SU-DHL-6 (cell line): ENCODE data around the gene ST6GALNAC6.

ENCODE experiments used
- H2AFZ ChIP-seq: fragments of 200-600 bp; sonication (generic); 2 replicates; pipeline ENCODE4 v1.6.1; 2014; ENCODE audit warnings: low read depth, mild to moderate bottlenecking, moderate library complexity, mixed read lengths, antibody characterized with exemption, low read length; ENCODE audit not compliant: severe bottlenecking
- H3F3A ChIP-seq: fragments of 200-600 bp; shearing (Covaris generic); 2 replicates; pipeline ENCODE4 v1.6.0; 2016; ENCODE audit warnings: antibody characterized with exemption, mild to moderate bottlenecking; ENCODE audit not compliant: insufficient read depth
- H3K27ac ChIP-seq: fragments of 200-600 bp; sonication (generic); 2 replicates; pipeline ENCODE4 v1.5.1; 2016; ENCODE audit warnings: low read depth, mild to moderate bottlenecking, low read length, moderate library complexity, mixed read lengths
- H3K27me3 ChIP-seq: fragments of 200-600 bp; sonication (generic), shearing (Covaris generic); 2 replicates; pipeline ENCODE4 v1.6.0; 2014; ENCODE audit warnings: mild to moderate bottlenecking, low read length
- H3K36me3 ChIP-seq: fragments of 200-600 bp; sonication (generic); 2 replicates; pipeline ENCODE4 v1.6.1; 2014; ENCODE audit warnings: mild to moderate bottlenecking, low read length, mixed read lengths
- H3K4me2 ChIP-seq: fragments of 300-600, 200-600 bp; shearing (Covaris generic), sonication (generic); 2 replicates; pipeline ENCODE4 v1.6.0; 2014; ENCODE audit warnings: low read length, low read depth, mild to moderate bottlenecking; ENCODE audit not compliant: poor library complexity, severe bottlenecking
- H3K4me3 ChIP-seq: fragments of 200-600 bp; sonication (generic); 2 replicates; pipeline ENCODE4 v1.5.1; 2014; ENCODE audit warnings: antibody characterized with exemption, low read length, mild to moderate bottlenecking, mixed read lengths; ENCODE audit not compliant: insufficient read depth, poor library complexity, severe bottlenecking
- H3K79me2 ChIP-seq: fragments of 200-600 bp; sonication (generic); 2 replicates; pipeline ENCODE4 v1.6.1; 2014; ENCODE audit warnings: mild to moderate bottlenecking, low read length, moderate library complexity; ENCODE audit not compliant: insufficient read depth
- H3K9ac ChIP-seq: fragments of 200-600 bp; sonication (generic); 2 replicates; pipeline ENCODE4 v1.7.0; 2014; ENCODE audit warnings: mild to moderate bottlenecking, low read length
- H3K9me2 ChIP-seq: fragments of 200-600 bp; sonication (generic); replicated peaks from 2 replicates; pipeline ENCODE4 v1.6.1; 2014; ENCODE audit warnings: low read length; ENCODE audit not compliant: insufficient read depth
- H3K9me3 ChIP-seq: fragments of 200-600 bp; sonication (generic); 2 replicates; pipeline ENCODE4 v1.6.1; 2014; ENCODE audit warnings: low read length, mixed read lengths; ENCODE audit not compliant: insufficient read depth
- H4K20me1 ChIP-seq: fragments of 200-600 bp; sonication (generic); 2 replicates; pipeline ENCODE4 v1.6.1; 2014; ENCODE audit warnings: low read depth, mild to moderate bottlenecking, antibody characterized with exemption, low read length, moderate library complexity, mixed read lengths
- EZH2phosphoT487 ChIP-seq: fragments of 200-600 bp; sonication (generic), shearing (Covaris generic); conservative IDR thresholded peaks from 2 replicates; pipeline ENCODE4 v1.6.1; 2018; ENCODE audit warnings: mild to moderate bottlenecking, antibody characterized with exemption, low read length, moderate library complexity, mixed read lengths
- TF ChIP-seq, protein P1 (sequence below): fragments of 200-600 bp; sonication (generic); IDR thresholded peaks from one replicate; pipeline ENCODE4 v1.5.1; 2017; ENCODE audit warnings: antibody characterized with exemption, mild to moderate bottlenecking, low read length, moderate library complexity; ENCODE audit not compliant: insufficient read depth, poor library complexity, severe bottlenecking

The ST6GALNAC6 gene

DNA sequence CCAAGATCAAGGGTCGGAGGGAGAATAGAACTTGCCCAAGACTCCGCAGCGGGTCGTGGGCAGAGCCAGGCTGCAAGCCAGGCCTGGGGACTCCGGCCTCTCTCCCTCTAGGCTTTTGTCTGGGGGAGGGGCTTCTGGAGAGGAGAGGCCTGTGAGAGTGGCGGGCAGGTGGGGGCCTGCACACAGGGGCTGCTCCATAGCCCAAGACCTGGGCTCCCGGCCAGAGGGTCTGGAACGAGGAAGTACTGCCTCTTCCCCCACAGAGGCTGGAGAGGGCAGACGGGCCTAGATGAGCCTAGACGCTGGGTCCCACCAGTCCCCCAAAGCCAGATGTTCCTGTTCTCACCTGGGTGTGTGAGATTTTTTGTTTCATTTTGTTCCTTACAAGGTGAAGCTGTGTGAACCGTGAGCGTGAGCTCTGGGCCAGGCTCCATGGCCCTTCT is 5.2 kb upstream of the ST6GALNAC6 start:
- H3K4me2 ChIP-seq, result no peak overlapping the region

GRCh38 chr9:127903557-127904475 is 4.4 kb upstream of the ST6GALNAC6 start:
- H3K4me3 ChIP-seq, result no peak overlapping the region
- H3K9ac ChIP-seq, result no peak overlapping the region
- no peaks in the 10 kb centered on the region for H3F3A ChIP-seq
- no peak overlapping the region for H3K4me2 ChIP-seq
- no peaks in the 10 kb centered on the region for H3K9me3 ChIP-seq
- H3K36me3 ChIP-seq, result no peaks in the 10 kb centered on the region
- no peaks in the 10 kb centered on the region for H4K20me1 ChIP-seq
- TF ChIP-seq, protein P1, sequence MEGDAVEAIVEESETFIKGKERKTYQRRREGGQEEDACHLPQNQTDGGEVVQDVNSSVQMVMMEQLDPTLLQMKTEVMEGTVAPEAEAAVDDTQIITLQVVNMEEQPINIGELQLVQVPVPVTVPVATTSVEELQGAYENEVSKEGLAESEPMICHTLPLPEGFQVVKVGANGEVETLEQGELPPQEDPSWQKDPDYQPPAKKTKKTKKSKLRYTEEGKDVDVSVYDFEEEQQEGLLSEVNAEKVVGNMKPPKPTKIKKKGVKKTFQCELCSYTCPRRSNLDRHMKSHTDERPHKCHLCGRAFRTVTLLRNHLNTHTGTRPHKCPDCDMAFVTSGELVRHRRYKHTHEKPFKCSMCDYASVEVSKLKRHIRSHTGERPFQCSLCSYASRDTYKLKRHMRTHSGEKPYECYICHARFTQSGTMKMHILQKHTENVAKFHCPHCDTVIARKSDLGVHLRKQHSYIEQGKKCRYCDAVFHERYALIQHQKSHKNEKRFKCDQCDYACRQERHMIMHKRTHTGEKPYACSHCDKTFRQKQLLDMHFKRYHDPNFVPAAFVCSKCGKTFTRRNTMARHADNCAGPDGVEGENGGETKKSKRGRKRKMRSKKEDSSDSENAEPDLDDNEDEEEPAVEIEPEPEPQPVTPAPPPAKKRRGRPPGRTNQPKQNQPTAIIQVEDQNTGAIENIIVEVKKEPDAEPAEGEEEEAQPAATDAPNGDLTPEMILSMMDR, result no peak
- no peak for TF ChIP-seq EZH2phosphoT487
- no peak overlapping the region for H3K27ac ChIP-seq
- no peaks in the 10 kb centered on the region for H3K79me2 ChIP-seq
- H2AFZ ChIP-seq, result no peak overlapping the region
- no peaks in the 10 kb centered on the region for H3K9me2 ChIP-seq
- H3K27me3 ChIP-seq, result no peaks in the 10 kb centered on the region

More for the DNA sequence above, 5.2 kb upstream of the ST6GALNAC6 start:
- Histone ChIP-seq H3K27ac (no peak overlapping the region), H3K9ac (no peak overlapping the region), H2AFZ (no peak overlapping the region), H3K36me3 (no peaks in the 10 kb centered on the region), H3K27me3 (no peaks in the 10 kb centered on the region), H3K79me2 (no peaks in the 10 kb centered on the region), H3K9me3 (no peaks in the 10 kb centered on the region), H3K4me3 (no peak overlapping the region), H4K20me1 (no peaks in the 10 kb centered on the region), H3F3A (no peaks in the 10 kb centered on the region), H3K9me2 (no peaks in the 10 kb centered on the region)
- TF ChIP-seq, protein P1, result no peak
- no peak for TF ChIP-seq EZH2phosphoT487

DNA sequence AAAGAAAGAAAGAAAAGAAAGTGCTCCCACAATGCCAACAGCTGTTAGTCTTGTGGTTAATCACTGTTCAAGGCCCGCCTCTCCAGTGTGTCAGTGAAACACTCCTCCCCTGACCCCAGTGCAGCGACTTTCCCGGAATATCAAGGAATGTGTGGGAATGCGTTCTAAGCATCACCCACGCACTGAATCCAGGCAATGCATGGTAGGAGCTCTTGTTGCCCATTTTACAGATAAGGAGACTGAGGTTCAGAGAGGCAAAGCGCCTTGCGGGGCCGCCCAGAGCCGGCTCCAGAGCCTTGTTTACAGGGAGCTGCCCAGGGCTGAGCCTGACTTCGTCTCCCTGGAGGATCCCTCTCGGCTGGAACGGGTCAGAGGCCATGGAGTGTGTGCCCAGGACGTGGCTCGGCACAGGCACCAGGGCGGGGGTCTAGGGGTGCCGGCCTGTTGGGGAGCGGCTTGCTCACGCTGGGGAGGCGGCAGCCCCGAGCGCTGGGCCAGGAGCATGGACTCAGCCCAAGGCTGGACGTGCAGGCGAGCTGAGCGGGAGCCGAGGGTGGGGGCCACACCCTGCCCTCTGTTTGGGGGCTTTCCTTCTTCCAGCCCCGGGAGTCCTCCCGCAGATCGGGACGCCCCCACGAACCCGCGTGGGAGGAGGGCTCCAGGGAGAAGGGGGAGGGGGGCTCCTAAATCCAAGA is 823 bp downstream of the ST6GALNAC6 start:
- no peaks in the 10 kb centered on the region for H3K36me3 ChIP-seq
- H3K4me2 ChIP-seq, result peak overlapping the region; percentile 80
- H3K27me3 ChIP-seq, result no peaks in the 10 kb centered on the region
- TF ChIP-seq, protein P1, result no peak
- no peak for TF ChIP-seq EZH2phosphoT487
- H3K27ac ChIP-seq, result no peak overlapping the region
- peaks cover under 1% of the 10 kb centered on the region; the same call in 1 of the 2 replicates for H3K9me3 ChIP-seq
- no peaks in the 10 kb centered on the region for H3K9me2 ChIP-seq
- H3K4me3 ChIP-seq, result peak overlapping the region; percentile 70
- H3F3A ChIP-seq, result 0 out of 2 replicates have a peak, but pooled peaks cover 4% of the 10 kb centered on the region
- no peaks in the 10 kb centered on the region for H4K20me1 ChIP-seq
- H3K79me2 ChIP-seq, result no peaks in the 10 kb centered on the region
- peak overlapping the region; percentile 65 for H3K9ac ChIP-seq
- H2AFZ ChIP-seq, result peak overlapping the region; percentile 68
